Spleen (tissue), 11 donors: ENCODE data around the gene RTP2. TPM values are rescaled to one million over a fixed set of nuclear protein-coding genes. Genes with fewer than 3 reads are reported as not detected.

ENCODE experiments used
- DNase-seq: peaks from one replicate; pipeline ENCODE4 v3.0.0-alpha.2; 2020
- H3K27ac ChIP-seq, 8 donors: fragments of 200-600 bp; sonication (generic) in 7 of 8; 1 replicate in 4 of 8; 2 replicates in 4 of 8; pipeline versions ENCODE4 v1.5.0 to v1.8.0; 2016 to 2021; ENCODE audit warnings: inconsistent platforms in 4 of 8, mild to moderate bottlenecking in 4 of 8, moderate library complexity in 1 of 8
- H3K27me3 ChIP-seq, 7 donors: fragments of 200-600 bp; sonication (generic) in 6 of 7; replicated peaks in 1 of 7; 1 replicate in 4 of 7; 2 replicates in 3 of 7; pipeline versions ENCODE4 v1.5.0 to v1.8.0; 2016 to 2021; ENCODE audit warnings: inconsistent platforms in 3 of 7, mild to moderate bottlenecking in 1 of 7
- H3K36me3 ChIP-seq, 6 donors: fragments of 200-600 bp; sonication (generic) in 5 of 6; 1 replicate in 4 of 6; 2 replicates in 2 of 6; pipeline versions ENCODE4 v1.5.0 to v1.8.0; 2016 to 2021; ENCODE audit warnings: inconsistent platforms in 2 of 6
- H3K4me1 ChIP-seq, 6 donors: fragments of 200-600 bp; sonication (generic) in 5 of 6; 1 replicate in 3 of 6; 2 replicates in 3 of 6; pipeline versions ENCODE4 v1.5.0 to v1.8.0; 2016 to 2021; ENCODE audit warnings: inconsistent platforms in 3 of 6
- H3K4me3 ChIP-seq, 8 donors: fragments of 200-600 bp; sonication (generic) in 7 of 8; 1 replicate in 4 of 8; 2 replicates in 4 of 8; pipeline versions ENCODE4 v1.5.0 to v1.8.0; 2016 to 2021; ENCODE audit warnings: inconsistent platforms in 4 of 8, mild to moderate bottlenecking in 4 of 8, moderate library complexity in 2 of 8
- H3K9me3 ChIP-seq, 8 donors: fragments of 200-600 bp; sonication (generic) in 7 of 8; 1 replicate in 4 of 8; 2 replicates in 4 of 8; pipeline versions ENCODE4 v1.5.0 to v1.8.0; 2016 to 2021; ENCODE audit warnings: inconsistent platforms in 4 of 8
- CTCF ChIP-seq, 11 experiments: fragments of 200-600 bp in 7 of 11; fragments of 450-650 bp in 4 of 11; sonication (generic) in 4 of 11; IDR thresholded peaks in 8 of 11; conservative IDR thresholded peaks in 3 of 11; 1 replicate in 7 of 11; 2 replicates in 4 of 11; pipeline versions ENCODE4 v1.4.0 to v1.8.0; 2016 to 2021; ENCODE audit warnings: antibody characterized with exemption in 11 of 11, inconsistent platforms in 4 of 11, mild to moderate bottlenecking in 1 of 11
- POLR2A ChIP-seq, 3 donors: fragments of 450-650 bp; IDR thresholded peaks; one replicate each; pipeline ENCODE4 v1.5.1; 2017; ENCODE audit warnings: antibody characterized with exemption in 3 of 3, mild to moderate bottlenecking in 1 of 3
- POLR2AphosphoS5 ChIP-seq, 3 donors: sonication (generic); formaldehyde crosslinking; IDR thresholded peaks; one replicate each; pipeline ENCODE4 v1.5.1; 2017; ENCODE audit warnings: antibody characterized with exemption in 3 of 3
- WGBS, 5 donors: extraction: QIAGEN DNeasy Blood & Tissue Kit in 3 of 5; methylation state at CpG; one replicate each; pipeline versions ENCODE4 v1.1.5 to v1.1.7; 2013 to 2018; 5-methylcytosine and 5-hydroxymethylcytosine counted together
- intact Hi-C: fragments of 100-400 bp; cut with DNase I; formaldehyde crosslinking; loops from one replicate; pipeline ENCODE4 v1.15.0; 2023; ENCODE audit warnings: low total_unique reads
- polyA plus RNA-seq, 3 donors: library from polyadenylated mRNA; stranded (reverse); fragments of 200-250 nt; gene quantifications; one replicate each; pipeline ENCODE4 v1.2.1, GENCODE V29; 2013
- total RNA-seq, 7 donors: library from RNA; depleted of rRNA in 3 of 7; stranded (reverse); fragments of >200 nt in 3 of 7; fragmentation: NEBNext Ultra II Directional in 4 of 7; extraction: Animal tissue kit (Norgen Biotek cat#: 25700) in 4 of 7; gene quantifications; one replicate each; pipeline versions ENCODE4 v1.1.0 to v1.2.1, GENCODE V29; 2016 to 2021
- donor health status: healthy with polysubstance abuse.
- donor health status: DM: no; HTN: no; CAD: no; lungs with moderate emphysema.
- donor health status: DM: no; HTN: no; CAD: no.
- donor health status: Bipolar disorder and iron deficiency.
- donor health status: healthy.
- donor health status: DM: no; HTN: no; CAD: no.
- donor health status: DM: yes; HTN: yes; CAD: no.

Gene RTP2
- total and polyA plus RNA-seq, 10 donors: not detected

- peaks cover 28 to 81% (median 61%) of the 10 kb centered on the region in 6 donors for H3K4me1 ChIP-seq
- no peaks in the 10 kb centered on the region for H3K9me3 ChIP-seq
- 0 to 1% (median 0%) methylated on average over 40 of the region's 40 CpGs for WGBS, 5 donors
- intact Hi-C loops: loop anchor here (10.0 kb wide), 3 partner anchors 409 to 1489 kb away; partner anchors contain the start of gene LPP
- no peaks in the 10 kb centered on the region for H3K36me3 ChIP-seq
- H3K27me3 ChIP-seq: no peaks in the 10 kb centered on the region
- TF ChIP-seq POLR2A (IDR thresholded peaks at IDR 0.05) (peak; percentile 89 to 98 (median 97)), POLR2AphosphoS5 (IDR thresholded peaks at IDR 0.05) (peak; percentile 97 to 100 (median 99)), CTCF (IDR thresholded peaks at IDR 0.05 in 8 of 11, conservative IDR thresholded peaks at IDR 0.05 in 3 of 11) (peak in 7 of 11 experiments; percentile 15 to 40 (median 28))
- H3K4me3 ChIP-seq: peak within 1 kb of the TSS; percentile 52 to 84 (median 60)
- peak within 1 kb of the TSS; percentile 95 to 99 (median 99) for H3K27ac ChIP-seq
- peak; percentile 96 for DNase-seq
These were observed 43.1 kb upstream of the RTP2 start, which contains the start of gene BCL6 for GRCh38 chr3:187745201-187746058. BCL6 (minus strand) TSS chr3:187745468; CDS start chr3:187733693, 11,775 bp downstream.

- H3K36me3 ChIP-seq: no peaks in the 10 kb centered on the region
- H3K4me1 ChIP-seq: peaks cover 27 to 81% (median 61%) of the 10 kb centered on the region in 6 donors
- TF ChIP-seq POLR2A (IDR thresholded peaks at IDR 0.05): no peak
- no peak for TF ChIP-seq CTCF (IDR thresholded peaks at IDR 0.05 in 8 of 11, conservative IDR thresholded peaks at IDR 0.05 in 3 of 11)
- peak in 2 of 3 donors; percentile 9 to 73 for TF ChIP-seq POLR2AphosphoS5 (IDR thresholded peaks at IDR 0.05)
- peak; percentile 91 for DNase-seq
- no peaks in the 10 kb centered on the region for H3K27me3 ChIP-seq
- peak overlapping the region; percentile 52 to 84 (median 60) for H3K4me3 ChIP-seq
- WGBS, 5 donors: 0 to 1% (median 0%) methylated on average over 55 of the region's 55 CpGs
- intact Hi-C loops: loop anchor here (10.0 kb wide), 3 partner anchors 410 to 1490 kb away; partner anchors contain the start of gene LPP
- H3K9me3 ChIP-seq: no peaks in the 10 kb centered on the region
- H3K27ac ChIP-seq: peak overlapping the region; percentile 95 to 99 (median 99)
These were observed 42.1 kb upstream of the RTP2 start for GRCh38 chr3:187744169-187745151.

- TF ChIP-seq CTCF (IDR thresholded peaks at IDR 0.05 in 8 of 11, conservative IDR thresholded peaks at IDR 0.05 in 3 of 11): no peak
- no peak for TF ChIP-seq POLR2A (IDR thresholded peaks at IDR 0.05)
- TF ChIP-seq POLR2AphosphoS5 (IDR thresholded peaks at IDR 0.05): peak; percentile 76 to 90 (median 79)
- Histone ChIP-seq H3K36me3 (no peaks in the 10 kb centered on the region), H3K4me3 (peak overlapping the region; percentile 52 to 84 (median 60)), H3K27ac (peak overlapping the region; percentile 95 to 99 (median 99)), H3K27me3 (no peaks in the 10 kb centered on the region), H3K9me3 (no peaks in the 10 kb centered on the region), H3K4me1 (peaks cover 27 to 80% (median 66%) of the 10 kb centered on the region in 6 donors)
- intact Hi-C loops: loop anchor here (10.0 kb wide), 3 partner anchors 411 to 1491 kb away; partner anchors contain the start of gene LPP
- 1 to 3% (median 2%) methylated on average over 38 to 45 of the region's 45 CpGs for WGBS, 5 donors
- peak; percentile 91 for DNase-seq
These were observed 41.1 kb upstream of the RTP2 start for GRCh38 chr3:187743195-187744141.
